GM18499 (cell line): Measurements from ENCODE around the gene PTH1R.

ENCODE experiments used
- ATAC-seq: cut with Tn5 transposase; IDR thresholded peaks from one replicate; pipeline ENCODE4 v1.9.1; 2021; ENCODE audit warnings: moderate number of reproducible peaks; ENCODE audit not compliant: insufficient read depth, unreplicated experiment

Gene PTH1R

GRCh38 chr3:46880884-46881595 lies 3.5 kb downstream of the PTH1R start:
- ATAC-seq = no peak

DNA sequence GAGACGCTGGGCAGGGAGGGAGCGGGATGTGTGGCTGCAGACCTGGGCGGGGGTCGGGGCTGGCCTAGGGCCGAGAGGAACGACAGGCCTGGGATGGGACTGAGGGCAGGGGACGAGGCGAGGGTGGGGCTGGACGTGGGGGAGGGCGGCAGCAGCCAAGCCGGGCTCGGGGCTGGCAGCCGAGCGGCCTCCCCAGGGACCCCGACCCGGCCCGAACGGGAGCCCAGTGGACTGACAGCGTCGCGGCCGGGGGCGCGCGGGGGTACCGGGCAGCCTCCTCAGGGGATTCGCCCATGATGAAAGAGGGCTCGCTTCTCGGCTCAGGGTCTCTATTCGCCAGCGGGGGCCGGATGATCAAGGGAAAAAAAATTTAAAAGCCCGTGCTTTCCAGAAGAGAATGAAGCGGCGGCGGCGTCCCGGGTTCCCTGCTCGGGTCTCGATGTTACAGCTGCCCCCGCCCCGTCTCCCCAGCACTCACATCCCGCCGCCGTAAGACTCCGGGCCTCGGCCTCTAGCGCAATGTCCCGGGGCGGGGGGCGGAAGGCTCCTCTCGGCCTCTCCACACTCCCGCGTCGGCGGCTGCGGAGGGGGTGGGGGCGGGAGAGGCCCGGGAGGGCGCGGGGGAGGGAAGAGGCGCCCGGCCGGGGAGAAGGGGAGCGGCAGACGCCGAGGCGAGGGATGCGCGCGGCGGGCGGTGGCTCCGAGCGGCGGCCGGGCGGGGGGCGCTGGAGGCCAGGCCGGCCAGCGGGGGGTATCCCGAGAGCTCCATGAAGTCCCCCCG lies 4.3 kb downstream of the PTH1R start:
- ATAC-seq = no peak

DNA sequence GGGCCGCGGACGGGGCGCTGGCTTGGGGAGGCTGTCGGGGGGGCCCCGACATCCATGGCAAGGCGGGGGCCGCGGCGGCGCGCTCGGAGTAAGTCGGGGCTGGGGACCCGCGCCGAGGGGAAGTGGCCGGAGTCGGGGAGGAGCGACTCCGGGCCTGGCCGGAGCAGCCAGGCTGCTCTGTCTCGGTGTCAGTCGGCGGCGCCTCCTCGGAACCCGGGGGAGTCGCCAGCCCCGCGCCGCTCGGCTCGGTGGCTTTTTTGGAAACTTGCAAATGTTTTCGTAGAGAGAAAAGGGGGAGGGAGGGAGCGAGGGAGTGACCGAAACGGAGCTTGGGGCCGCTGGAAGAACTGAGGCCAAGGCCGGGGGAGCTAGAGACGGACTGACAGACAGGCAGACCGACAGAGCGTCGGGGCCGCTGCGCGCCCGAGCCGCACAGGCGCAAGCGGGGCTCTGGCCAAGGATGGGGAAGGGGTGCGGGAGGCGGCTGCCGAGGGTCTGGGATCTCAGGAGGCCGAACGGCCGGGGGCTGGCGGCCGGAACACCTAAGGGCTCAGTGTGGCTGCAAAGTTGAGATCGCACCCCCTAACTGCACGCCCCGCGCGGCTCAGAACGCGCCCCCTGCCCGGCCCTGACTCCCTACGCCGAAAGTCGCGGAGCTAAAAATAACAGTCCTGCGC lies 5.0 kb downstream of the PTH1R start:
- ATAC-seq = no peak

DNA sequence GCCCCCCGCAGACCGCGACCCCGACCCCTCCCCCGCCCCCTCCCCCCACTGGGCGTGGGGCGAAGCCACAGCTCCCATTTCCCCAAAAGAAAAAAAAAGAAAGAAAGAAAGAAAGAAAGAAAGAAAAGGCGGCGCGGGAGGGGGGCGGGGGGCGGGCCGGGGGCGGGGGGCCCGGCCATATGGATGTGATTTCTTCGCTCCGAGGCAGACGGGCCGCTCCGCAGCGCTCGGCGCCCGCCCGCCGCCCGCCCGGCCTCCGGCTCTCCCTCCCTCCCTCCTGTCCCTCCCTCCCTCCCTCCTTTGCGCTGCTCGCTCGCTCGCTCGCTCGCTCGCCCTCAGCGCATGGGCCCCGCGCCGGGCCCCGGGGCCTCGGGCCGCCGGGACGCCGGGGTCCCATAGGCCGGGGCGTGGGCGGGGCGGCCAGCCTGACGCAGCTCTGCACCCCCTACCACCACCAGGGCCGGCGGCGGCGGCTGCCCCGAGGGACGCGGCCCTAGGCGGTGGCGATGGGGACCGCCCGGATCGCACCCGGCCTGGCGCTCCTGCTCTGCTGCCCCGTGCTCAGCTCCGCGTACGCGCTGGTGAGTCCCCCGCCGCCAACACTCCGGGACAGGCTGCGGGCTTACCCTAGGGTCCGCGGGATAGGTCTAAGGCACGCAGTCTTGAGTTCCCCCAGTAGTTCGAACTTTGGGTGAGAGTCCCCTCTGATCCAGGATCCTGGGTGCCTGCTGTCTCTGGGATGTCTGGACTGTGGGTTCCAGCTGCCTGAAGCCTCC lies 5.7 kb downstream of the PTH1R start:
- no peak for ATAC-seq

- no peak for ATAC-seq
Observed at GRCh38 chr3:46883830-46884185, 6.3 kb downstream of the PTH1R start.

GRCh38 chr3:46884427-46884826 lies 6.9 kb downstream of the PTH1R start:
- ATAC-seq = no peak

DNA sequence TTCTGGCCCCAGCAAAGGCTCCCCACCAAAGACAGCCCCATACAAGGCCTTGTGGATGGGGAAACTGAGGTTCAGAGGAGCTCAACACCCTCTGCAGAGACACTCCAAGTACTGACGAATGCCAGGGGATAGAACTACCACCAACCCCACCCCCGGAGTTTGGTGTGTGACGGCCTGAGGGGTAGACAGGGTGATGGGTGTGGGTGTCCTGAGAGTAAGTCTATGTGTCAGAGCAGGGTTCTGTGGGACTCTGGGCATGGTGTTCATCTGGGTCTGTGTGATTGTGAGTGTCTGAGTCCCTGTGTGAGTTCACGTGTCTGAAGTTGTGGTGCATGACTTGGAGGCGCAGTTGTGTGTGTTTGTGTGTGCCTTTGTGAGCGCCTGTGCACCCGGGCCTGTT lies 7.4 kb downstream of the PTH1R start:
- no peak for ATAC-seq

DNA sequence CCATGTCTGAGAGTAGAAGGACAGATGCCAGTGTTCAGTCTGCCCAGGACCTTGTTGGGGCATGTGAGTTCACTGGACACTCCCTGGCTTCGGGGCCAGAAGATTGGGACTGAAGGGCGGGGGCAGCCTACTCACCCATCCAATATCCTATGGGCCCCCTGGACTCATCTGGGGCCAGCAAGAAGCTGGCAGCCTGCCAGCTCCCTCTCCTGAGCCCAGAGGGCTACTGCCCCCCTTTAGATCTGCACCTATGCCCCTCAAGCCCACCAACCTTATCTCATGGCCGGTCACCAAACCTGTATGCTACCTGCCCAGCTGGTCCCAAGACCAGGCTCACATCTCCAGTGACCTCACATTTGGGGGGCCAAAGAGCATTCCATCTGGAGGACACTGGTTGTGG lies 8.1 kb downstream of the PTH1R start:
- no peak for ATAC-seq

GRCh38 chr3:46887980-46888494 lies 10.5 kb downstream of the PTH1R start:
- ATAC-seq = no peak

GRCh38 chr3:46888705-46889104 lies 11.2 kb downstream of the PTH1R start:
- ATAC-seq = no peak

DNA sequence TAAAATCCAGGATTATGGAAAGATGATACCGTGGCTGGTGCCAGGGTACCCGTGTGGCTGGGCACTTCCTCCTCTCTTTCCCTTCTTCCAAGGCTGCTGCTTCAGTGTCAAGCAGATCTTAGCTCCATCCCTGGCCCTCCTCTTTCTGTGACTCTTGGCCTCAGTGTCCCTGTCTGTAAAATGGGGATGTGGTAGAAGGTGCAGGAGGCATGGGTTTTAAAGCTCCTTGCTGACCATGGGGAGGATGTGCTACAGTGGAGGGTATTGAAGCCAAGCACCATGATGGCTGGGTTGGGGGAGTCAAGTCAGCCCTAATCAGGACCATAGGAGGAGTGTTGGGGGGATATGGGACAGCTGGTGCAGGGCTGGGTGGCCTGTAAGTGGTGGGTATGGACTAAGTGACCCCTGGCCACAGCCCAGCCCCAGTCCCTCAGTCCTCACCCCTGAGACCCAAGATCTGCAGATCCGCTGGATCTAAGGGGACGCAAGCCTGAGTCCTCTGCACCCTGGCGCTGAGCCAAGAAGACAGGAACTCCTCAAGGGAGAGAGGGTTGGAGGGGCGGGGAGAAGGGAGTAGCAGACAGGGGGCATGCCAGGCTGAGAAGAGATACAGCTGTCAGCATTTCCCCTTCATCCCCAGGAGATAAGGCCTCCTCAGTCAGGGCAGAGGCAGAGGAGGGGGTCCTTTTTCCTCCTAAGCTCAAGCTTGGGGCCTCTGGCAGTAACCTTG lies 12.0 kb downstream of the PTH1R start:
- no peak for ATAC-seq

DNA sequence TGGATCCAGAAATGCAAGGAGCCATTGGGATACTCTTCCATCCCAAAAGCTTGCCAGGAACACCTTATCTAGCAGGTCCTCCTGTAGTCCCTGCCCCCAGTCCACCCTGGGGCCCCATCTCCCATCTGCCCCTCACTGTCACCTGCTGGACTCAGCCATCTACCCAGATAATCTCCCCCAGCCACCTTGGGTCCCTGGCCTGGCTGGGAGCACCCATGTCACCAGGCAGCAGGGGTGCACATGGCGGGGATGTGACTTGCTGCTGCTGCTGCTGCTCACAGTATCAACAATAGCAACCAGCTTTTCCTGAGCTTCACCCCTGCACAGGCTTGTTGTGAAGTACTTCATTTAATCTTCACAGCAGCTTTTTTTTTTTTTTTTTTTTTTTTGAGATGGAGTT lies 12.6 kb downstream of the PTH1R start:
- ATAC-seq = no peak

DNA sequence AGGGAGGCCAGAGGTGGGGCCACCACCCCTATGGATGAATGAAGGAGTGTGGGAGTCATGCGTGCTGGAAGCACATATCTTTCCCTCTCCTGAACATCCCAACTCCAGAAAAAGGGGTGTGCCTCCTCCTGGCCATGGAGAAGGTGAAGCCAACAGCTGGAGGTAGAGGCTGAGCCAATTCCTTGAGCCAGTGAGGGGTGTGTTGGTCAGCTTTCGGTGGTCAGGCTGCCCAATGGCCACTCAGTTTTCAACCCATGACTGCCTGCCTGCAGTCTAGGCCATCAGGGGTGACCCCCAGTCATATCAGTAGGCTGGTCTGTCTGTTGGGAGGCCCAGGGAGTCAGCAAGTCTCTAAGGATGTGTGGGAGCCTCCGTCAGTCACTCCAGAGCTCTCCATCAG lies 13.6 kb downstream of the PTH1R start:
- ATAC-seq = no peak

- ATAC-seq = no peak
Observed at GRCh38 chr3:46892285-46893145, 15.0 kb downstream of the PTH1R start.

DNA sequence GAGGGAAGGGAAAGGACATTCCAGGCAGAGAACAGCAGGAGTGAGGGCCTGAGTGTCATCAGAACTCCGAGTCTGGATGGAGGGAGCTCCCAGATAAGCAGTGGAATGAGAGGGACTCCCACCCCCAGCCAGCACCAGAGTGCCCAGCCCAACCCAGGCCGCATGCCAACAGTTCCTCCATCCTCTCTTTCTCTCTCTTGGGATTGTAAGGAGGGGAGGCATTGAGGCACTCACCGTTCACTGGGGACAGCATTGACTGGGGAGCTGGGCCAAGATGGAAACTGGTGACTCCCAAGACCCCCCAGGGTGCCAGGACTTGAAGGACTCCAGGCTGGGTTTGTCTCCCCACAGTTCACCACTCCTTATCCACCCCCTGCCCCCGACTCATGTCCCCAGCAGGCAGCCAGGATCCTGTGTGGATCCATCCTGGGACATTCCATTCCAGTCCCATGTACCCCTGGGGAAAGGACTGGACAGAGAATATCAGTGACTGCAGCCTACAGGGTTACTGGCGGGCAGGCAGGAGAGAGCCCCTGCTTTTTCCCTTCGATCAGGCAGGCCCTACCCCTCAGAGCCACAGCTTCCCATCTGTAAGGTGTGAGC lies 15.7 kb downstream of the PTH1R start:
- no peak for ATAC-seq

DNA sequence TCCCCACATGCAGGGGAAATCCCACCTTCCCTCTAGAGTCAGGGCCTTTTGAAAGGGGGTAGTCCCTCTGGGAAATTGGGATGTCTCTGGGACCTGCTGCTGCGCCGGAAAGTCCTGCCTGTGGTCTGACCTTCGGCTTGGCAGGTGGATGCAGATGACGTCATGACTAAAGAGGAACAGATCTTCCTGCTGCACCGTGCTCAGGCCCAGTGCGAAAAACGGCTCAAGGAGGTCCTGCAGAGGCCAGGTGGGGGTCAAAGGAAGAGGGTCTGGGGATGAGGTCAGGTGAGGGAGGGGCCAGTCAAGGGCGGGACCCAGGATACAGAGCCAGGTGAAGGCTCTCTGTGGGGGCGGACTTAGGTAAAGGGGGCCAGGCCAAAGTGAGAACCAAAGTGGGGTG lies 16.2 kb downstream of the PTH1R start:
- ATAC-seq = no peak

DNA sequence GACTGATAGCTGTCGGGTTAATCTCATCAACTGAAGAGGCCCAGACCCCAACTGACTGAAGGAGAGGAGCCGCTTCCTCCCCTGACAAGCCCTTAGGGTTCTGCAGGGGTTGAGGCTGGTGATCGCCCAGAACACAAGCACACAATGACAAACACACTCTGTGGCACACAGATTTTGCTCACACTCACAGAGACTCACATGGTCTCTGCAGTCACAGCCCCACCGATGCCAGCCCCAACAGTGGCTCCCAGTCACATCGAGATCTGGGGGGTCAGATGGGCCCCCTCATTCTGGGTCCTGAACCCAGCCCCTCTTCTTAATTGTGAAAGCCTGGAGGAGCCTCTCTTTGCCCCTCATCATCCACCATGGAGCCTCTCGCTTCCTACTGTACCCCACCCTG lies 16.7 kb downstream of the PTH1R start:
- ATAC-seq = no peak

DNA sequence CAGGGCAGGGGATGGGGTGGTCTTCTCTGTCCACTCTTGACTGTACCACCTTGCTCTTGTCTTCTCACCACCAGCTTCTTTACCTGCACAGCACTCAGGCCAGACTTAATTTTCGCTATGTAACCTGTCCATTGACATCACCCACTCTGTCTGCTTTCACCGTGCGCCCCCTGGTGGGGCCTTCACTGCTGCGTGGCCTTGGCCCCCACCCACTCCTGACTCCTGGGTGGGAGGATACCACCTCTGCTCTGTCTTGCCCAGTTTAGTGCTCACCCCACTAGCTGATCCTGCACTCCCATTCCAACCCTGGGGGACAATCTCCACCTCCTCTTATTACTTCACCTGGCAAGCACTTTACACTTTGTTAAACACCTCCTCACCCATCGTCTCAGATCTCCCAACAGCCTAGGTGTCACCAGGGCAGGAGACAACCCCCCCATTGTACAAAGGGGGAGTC lies 17.7 kb downstream of the PTH1R start:
- no peak for ATAC-seq
